GM12891 (cell line): ENCODE measurements around the gene IMPA2.
"Not testable (repeated sequence)": the region's sequence is repeated elsewhere in the genome, so short reads cannot be mapped to it uniquely, and the experiment has no call there.

ENCODE experiments used
- DNase-seq: peaks from one replicate; pipeline ENCODE4 v3.0.0; 2011; ENCODE audit warnings: low spot score; ENCODE audit not compliant: insufficient read length
- FAIRE-seq: peaks from 2 replicates; lab custom pipeline; 2011; peaks lifted over from hg19 to GRCh38; lab: Jason Lieb, UNC
- PAX5 ChIP-seq: IDR thresholded peaks from 2 replicates; pipeline ENCODE4 v1.6.1; 2011; ENCODE audit warnings: low read length, moderate library complexity, mild to moderate bottlenecking; ENCODE audit not compliant: insufficient read depth, severe bottlenecking
- POLR2A ChIP-seq: IDR thresholded peaks from 2 replicates; pipeline ENCODE4 v1.6.1; 2011; ENCODE audit warnings: low read depth, low read length, control low read depth
- POLR2AphosphoS5 ChIP-seq: IDR thresholded peaks from 2 replicates; pipeline ENCODE4 v1.6.1; 2011; ENCODE audit warnings: low read depth, low read length, control low read depth
- POU2F2 ChIP-seq: IDR thresholded peaks from 2 replicates; pipeline ENCODE4 v1.6.1; 2011; ENCODE audit warnings: low read depth, mild to moderate bottlenecking, control low read depth, low read length, moderate library complexity
- SPI1 ChIP-seq: IDR thresholded peaks from 2 replicates; pipeline ENCODE4 v1.6.1; 2011; ENCODE audit warnings: low read depth, low read length, control low read depth
- TAF1 ChIP-seq: IDR thresholded peaks from 2 replicates; pipeline ENCODE4 v1.6.1; 2011; ENCODE audit warnings: low read depth, low read length, control low read depth

Gene IMPA2

GRCh38 chr18:11948852-11949523 lies 32.3 kb upstream of the IMPA2 start:
- FAIRE-seq (no peak), DNase-seq (no peak)
- TF ChIP-seq TAF1, result no peak
- no peak for TF ChIP-seq PAX5
- no peak for TF ChIP-seq POLR2AphosphoS5
- TF ChIP-seq SPI1, result no peak
- no peak for TF ChIP-seq POU2F2
- no peak for TF ChIP-seq POLR2A

- DNase-seq (no peak), FAIRE-seq (no peak)
- TF ChIP-seq POLR2A, result no peak
- TF ChIP-seq POLR2AphosphoS5, result no peak
- TF ChIP-seq TAF1, result no peak
- TF ChIP-seq PAX5, result no peak
- TF ChIP-seq POU2F2, result no peak
- TF ChIP-seq SPI1, result no peak
Measured at GRCh38 chr18:11950824-11951223, 30.5 kb upstream of the IMPA2 start.

DNA sequence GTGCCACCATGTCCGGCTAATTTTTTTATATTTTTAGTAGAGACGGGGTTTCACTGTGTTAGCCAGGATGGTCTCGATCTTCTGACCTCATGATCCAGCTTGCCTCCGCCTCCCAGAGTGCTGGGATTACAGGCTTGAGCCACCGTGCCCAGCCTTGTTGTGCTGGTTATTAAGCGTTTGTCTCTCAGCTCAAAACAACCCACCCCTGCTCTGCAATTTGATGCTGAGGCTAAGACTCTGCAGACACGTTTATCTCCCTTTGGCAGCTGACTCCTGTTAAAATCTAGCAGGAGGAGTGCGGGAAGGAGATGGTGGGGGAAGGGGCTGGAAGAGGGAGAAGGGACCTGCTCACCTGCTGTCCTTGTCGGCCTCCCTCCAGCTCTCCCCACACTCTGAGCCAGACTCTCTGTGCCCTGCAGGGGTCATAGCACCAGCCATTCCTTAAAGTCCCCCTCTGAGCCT lies 29.9 kb upstream of the IMPA2 start:
- DNase-seq (no peak), FAIRE-seq (no peak)
- no peak for TF ChIP-seq POU2F2

- TF ChIP-seq POLR2A (no peak), SPI1 (no peak)
- DNase-seq, result no peak
- no peak for FAIRE-seq
Measured at GRCh38 chr18:11953113-11953512, 28.2 kb upstream of the IMPA2 start.

GRCh38 chr18:11955239-11956029 lies 25.9 kb upstream of the IMPA2 start:
- DNase-seq (no peak), FAIRE-seq (no peak)
- TF ChIP-seq SPI1, result no peak
- TF ChIP-seq POLR2A, result no peak
- TF ChIP-seq POU2F2, result no peak
- no peak for TF ChIP-seq TAF1
- TF ChIP-seq POLR2AphosphoS5, result no peak
- no peak for TF ChIP-seq PAX5

GRCh38 chr18:11956371-11957308 lies 24.7 kb upstream of the IMPA2 start:
- no peak for FAIRE-seq
- no peak for DNase-seq
- TF ChIP-seq SPI1, result no peak
- TF ChIP-seq POLR2A, result no peak
- no peak for TF ChIP-seq POU2F2
- TF ChIP-seq PAX5, result no peak
- TF ChIP-seq POLR2AphosphoS5, result no peak
- TF ChIP-seq TAF1, result no peak

GRCh38 chr18:11957636-11958035 lies 23.7 kb upstream of the IMPA2 start:
- DNase-seq (no peak), FAIRE-seq (no peak)
- TF ChIP-seq SPI1 (no peak), PAX5 (no peak), POLR2AphosphoS5 (no peak), TAF1 (no peak), POLR2A (no peak), POU2F2 (no peak)

- DNase-seq, FAIRE-seq: not testable (repeated sequence)
Measured at GRCh38 chr18:11959651-11960050, 21.7 kb upstream of the IMPA2 start.

GRCh38 chr18:11960743-11961380 lies 20.4 kb upstream of the IMPA2 start:
- DNase-seq, result no peak
- no peak for FAIRE-seq

More at GRCh38 chr18:11960743-11961380, 20.4 kb upstream of the IMPA2 start:
- TF ChIP-seq SPI1 (no peak), PAX5 (no peak), TAF1 (no peak), POLR2AphosphoS5 (no peak), POLR2A (no peak), POU2F2 (no peak)
